HepG2 (cell line): ENCODE measurements around the gene EIF3L. TPM values are rescaled to one million over a fixed set of nuclear protein-coding genes. Genes with fewer than 3 reads are reported as not detected.

ENCODE experiments used
- ATF6 ChIP-seq: sonication (generic); formaldehyde crosslinking; conservative IDR thresholded peaks from 2 replicates; pipeline ENCODE4 v1.4.0; 2020; ENCODE audit warnings: missing genetic modification reagents
- ATM ChIP-seq: fragments of 450-650 bp; IDR thresholded peaks from 2 replicates; pipeline ENCODE4 v1.7.1; 2017; ENCODE audit warnings: mild to moderate bottlenecking, borderline replicate concordance
- BCLAF1 ChIP-seq: fragments of 450-650 bp; IDR thresholded peaks from 2 replicates; pipeline ENCODE4 v1.6.1; 2017; ENCODE audit warnings: mild to moderate bottlenecking
- NFYB ChIP-seq: sonication (generic); formaldehyde crosslinking; IDR thresholded peaks from 2 replicates; pipeline ENCODE4 v1.4.0; 2020; ENCODE audit warnings: missing genetic modification reagents
- RELA ChIP-seq: sonication (generic); formaldehyde crosslinking; IDR thresholded peaks from 2 replicates; pipeline ENCODE4 v1.4.0; 2020; ENCODE audit warnings: missing genetic modification reagents
- SMARCC2 ChIP-seq: fragments of 450-650 bp; IDR thresholded peaks from 2 replicates; pipeline ENCODE4 v1.6.1; 2017; ENCODE audit warnings: antibody characterized with exemption, mild to moderate bottlenecking
- ZBTB43 ChIP-seq: sonication (generic); formaldehyde crosslinking; conservative IDR thresholded peaks from 2 replicates; pipeline ENCODE4 v1.4.0; 2020; ENCODE audit warnings: missing genetic modification reagents
- ZFYVE20 ChIP-seq: sonication (generic); formaldehyde crosslinking; IDR thresholded peaks from 2 replicates; pipeline ENCODE4 v1.8.0; 2023; ENCODE audit warnings: low read depth, mild to moderate bottlenecking, moderate library complexity, missing genetic modification reagents, borderline replicate concordance
- ZMAT3 ChIP-seq: sonication (generic); formaldehyde crosslinking; conservative IDR thresholded peaks from 2 replicates; pipeline ENCODE4 v1.7.0; 2021; ENCODE audit warnings: missing genetic modification reagents
- ZNF891 ChIP-seq: sonication (generic); formaldehyde crosslinking; IDR thresholded peaks from 2 replicates; pipeline ENCODE4 v1.5.0; 2020; ENCODE audit warnings: mild to moderate bottlenecking, missing genetic modification reagents
- polyA plus RNA-seq, 8 experiments: library from polyadenylated mRNA; depleted of rRNA in 3 of 8; stranded (reverse) in 7 of 8; unstranded in 1 of 8; fragments of >200 nt; fragmentation: Illumina TruSeq in 4 of 8; extraction: Trizol in 4 of 8; gene quantifications; 2 replicates each; pipeline versions ENCODE4 v1.2.1 to v1.2.3, GENCODE V29; 2011 to 2016; ENCODE audit warnings: low read depth in 4 of 8, missing spikeins in 1 of 8, mixed read lengths in 1 of 8; ENCODE audit not compliant: insufficient read depth in 1 of 8
- total RNA-seq, 5 experiments: library from RNA; depleted of rRNA; stranded (reverse); fragments of >200 nt; fragmentation: Illumina TruSeq; extraction: Trizol; gene quantifications; 2 replicates each; pipeline ENCODE4 v1.2.3, GENCODE V29; 2016; ENCODE audit warnings: low read depth in 1 of 5
- TF ChIP-seq, protein P1 (sequence below): sonication (generic); formaldehyde crosslinking; IDR thresholded peaks from one replicate; pipeline ENCODE4 v1.5.1; 2020; ENCODE audit warnings: mild to moderate bottlenecking, missing genetic modification reagents; ENCODE audit errors: not compliant biosample characterization
- TF ChIP-seq, protein P2 (sequence below): sonication (generic); formaldehyde crosslinking; IDR thresholded peaks from 2 replicates; pipeline ENCODE4 v1.4.0; 2020; ENCODE audit warnings: low read depth, mild to moderate bottlenecking, missing genetic modification reagents

Gene EIF3L
- total and polyA plus RNA-seq, 2 of the 13 experiments (the other 11 are each of a cell fraction or from before 2014, with no cell fraction given): 514 to 793 TPM

DNA sequence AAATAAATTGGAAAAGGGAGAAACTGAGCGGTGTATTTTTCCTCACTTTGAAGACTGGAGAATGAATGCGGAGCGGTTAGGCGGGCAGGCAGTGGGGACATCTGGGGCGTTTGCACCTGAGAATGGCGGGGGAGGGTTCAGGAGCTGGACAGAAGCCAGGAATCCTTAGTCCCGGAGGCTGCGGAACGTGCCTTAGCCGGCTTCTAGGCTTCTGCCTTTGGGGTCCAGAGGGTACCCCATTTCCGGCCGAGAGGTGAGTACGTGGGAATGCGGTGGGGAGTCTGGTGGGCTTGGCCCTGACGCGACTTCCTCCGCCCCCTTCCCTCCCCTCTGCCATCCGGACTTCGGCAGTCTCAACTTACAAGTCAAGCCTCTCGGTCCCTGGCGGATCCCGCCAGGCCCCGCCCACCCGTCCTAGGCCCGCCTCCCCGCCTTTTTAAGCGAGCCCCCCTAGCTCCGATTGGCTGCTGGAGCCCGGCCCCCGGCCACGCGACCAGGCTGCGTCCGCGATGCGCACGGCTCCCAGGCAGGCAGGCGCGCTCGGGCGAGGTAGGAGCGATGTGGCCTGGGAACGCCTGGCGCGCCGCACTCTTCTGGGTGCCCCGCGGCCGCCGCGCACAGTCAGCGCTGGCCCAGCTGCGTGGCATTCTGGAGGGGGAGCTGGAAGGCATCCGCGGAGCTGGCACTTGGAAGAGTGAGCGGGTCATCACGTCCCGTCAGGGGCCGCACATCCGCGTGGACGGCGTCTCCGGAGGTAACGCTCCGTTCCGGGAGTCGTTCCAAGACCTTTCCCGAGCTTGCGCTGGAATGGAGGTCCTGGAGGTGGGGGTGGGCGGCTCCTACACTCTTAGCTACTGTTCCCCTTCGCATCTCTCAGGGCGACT lies 41.6 kb upstream of the EIF3L start, which contains the start of gene GCAT (continued):
- TF ChIP-seq, protein P1, sequence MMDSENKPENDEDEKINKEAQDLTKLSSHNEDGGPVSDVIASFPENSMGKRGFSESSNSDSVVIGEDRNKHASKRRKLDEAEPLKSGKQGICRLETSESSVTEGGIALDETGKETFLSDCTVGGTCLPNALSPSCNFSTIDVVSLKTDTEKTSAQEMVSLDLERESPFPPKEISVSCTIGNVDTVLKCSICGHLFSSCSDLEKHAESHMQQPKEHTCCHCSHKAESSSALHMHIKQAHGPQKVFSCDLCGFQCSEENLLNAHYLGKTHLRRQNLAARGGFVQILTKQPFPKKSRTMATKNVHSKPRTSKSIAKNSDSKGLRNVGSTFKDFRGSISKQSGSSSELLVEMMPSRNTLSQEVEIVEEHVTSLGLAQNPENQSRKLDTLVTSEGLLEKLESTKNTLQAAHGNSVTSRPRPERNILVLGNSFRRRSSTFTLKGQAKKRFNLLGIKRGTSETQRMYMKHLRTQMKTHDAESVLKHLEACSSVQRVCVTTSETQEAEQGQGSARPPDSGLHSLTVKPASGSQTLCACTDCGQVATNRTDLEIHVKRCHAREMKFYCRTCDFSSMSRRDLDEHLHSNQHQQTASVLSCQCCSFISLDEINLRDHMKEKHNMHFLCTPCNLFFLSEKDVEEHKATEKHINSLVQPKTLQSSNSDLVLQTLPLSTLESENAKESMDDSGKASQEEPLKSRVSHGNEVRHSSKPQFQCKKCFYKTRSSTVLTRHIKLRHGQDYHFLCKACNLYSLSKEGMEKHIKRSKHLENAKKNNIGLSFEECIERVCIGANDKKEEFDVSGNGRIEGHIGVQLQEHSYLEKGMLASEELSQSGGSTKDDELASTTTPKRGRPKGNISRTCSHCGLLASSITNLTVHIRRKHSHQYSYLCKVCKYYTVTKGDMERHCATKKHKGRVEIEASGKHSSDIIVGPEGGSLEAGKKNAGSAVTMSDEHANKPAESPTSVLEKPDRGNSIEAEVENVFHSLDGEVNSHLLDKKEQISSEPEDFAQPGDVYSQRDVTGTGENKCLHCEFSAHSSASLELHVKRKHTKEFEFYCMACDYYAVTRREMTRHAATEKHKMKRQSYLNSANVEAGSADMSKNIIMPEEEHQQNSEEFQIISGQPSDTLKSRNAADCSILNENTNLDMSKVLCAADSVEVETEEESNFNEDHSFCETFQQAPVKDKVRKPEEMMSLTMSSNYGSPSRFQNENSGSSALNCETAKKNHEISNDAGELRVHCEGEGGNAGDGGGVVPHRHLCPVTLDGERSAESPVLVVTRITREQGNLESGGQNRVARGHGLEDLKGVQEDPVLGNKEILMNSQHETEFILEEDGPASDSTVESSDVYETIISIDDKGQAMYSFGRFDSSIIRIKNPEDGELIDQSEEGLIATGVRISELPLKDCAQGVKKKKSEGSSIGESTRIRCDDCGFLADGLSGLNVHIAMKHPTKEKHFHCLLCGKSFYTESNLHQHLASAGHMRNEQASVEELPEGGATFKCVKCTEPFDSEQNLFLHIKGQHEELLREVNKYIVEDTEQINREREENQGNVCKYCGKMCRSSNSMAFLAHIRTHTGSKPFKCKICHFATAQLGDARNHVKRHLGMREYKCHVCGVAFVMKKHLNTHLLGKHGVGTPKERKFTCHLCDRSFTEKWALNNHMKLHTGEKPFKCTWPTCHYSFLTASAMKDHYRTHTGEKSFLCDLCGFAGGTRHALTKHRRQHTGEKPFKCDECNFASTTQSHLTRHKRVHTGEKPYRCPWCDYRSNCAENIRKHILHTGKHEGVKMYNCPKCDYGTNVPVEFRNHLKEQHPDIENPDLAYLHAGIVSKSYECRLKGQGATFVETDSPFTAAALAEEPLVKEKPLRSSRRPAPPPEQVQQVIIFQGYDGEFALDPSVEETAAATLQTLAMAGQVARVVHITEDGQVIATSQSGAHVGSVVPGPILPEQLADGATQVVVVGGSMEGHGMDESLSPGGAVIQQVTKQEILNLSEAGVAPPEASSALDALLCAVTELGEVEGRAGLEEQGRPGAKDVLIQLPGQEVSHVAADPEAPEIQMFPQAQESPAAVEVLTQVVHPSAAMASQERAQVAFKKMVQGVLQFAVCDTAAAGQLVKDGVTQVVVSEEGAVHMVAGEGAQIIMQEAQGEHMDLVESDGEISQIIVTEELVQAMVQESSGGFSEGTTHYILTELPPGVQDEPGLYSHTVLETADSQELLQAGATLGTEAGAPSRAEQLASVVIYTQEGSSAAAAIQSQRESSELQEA (CRISPR knock-in tag): no peak
- TF ChIP-seq ATF6 (CRISPR knock-in tag) (no peak), BCLAF1 (no peak), NFYB (peak; percentile 87), SMARCC2 (no peak), ATM (no peak), RELA (CRISPR knock-in tag) (no peak), ZMAT3 (CRISPR knock-in tag) (no peak), ZNF891 (no peak), ZFYVE20 (CRISPR knock-in tag) (no peak), ZBTB43 (CRISPR knock-in tag) (peak; percentile 55)
- TF ChIP-seq, protein P2, sequence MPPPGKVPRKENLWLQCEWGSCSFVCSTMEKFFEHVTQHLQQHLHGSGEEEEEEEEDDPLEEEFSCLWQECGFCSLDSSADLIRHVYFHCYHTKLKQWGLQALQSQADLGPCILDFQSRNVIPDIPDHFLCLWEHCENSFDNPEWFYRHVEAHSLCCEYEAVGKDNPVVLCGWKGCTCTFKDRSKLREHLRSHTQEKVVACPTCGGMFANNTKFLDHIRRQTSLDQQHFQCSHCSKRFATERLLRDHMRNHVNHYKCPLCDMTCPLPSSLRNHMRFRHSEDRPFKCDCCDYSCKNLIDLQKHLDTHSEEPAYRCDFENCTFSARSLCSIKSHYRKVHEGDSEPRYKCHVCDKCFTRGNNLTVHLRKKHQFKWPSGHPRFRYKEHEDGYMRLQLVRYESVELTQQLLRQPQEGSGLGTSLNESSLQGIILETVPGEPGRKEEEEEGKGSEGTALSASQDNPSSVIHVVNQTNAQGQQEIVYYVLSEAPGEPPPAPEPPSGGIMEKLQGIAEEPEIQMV (CRISPR knock-in tag): peak; percentile 95
